ENCODE measurements around the gene GRK7. TPM values are rescaled to one million over a fixed set of nuclear protein-coding genes. Genes with fewer than 3 reads are reported as not detected.

Gene GRK7
- polyA plus RNA-seq, 1 of the 3 experiments (the other 2 are of a cell fraction) = not detected

GRCh38 chr3:141793476-141794260, 30.5 kb downstream of the GRK7 start:
- DNase-seq = no peak
- Histone ChIP-seq H3F3A (replicated peaks; ENCODE audit: insufficient read depth) (no peaks in the 10 kb centered on the region), H3K27me3 (ENCODE audit: insufficient read depth) (no peaks in the 10 kb centered on the region), H3K9me3 (no peaks in the 10 kb centered on the region), H3K4me2 (no peak overlapping the region), H2AFZ (ENCODE audit: low read depth) (no peak overlapping the region), H3K79me2 (ENCODE audit: insufficient read depth) (no peaks in the 10 kb centered on the region), H3K9me2 (no peaks in the 10 kb centered on the region), H3K4me3 (ENCODE audit: low read depth in 2 of 2, low read length in 1 of 2) (no peak overlapping the region), H3K9ac (no peak overlapping the region), H3K27ac (ENCODE audit: low read depth in 2 of 2, low read length in 1 of 2) (no peak overlapping the region), H3K36me3 (replicated peaks in 1 of 2; ENCODE audit: control insufficient read depth in 1 of 2, insufficient read depth in 2 of 2, low read length in 1 of 2) (no peaks in the 10 kb centered on the region), H3K4me1 (ENCODE audit: control insufficient read depth in 1 of 2, insufficient read depth in 2 of 2, low read depth in 1 of 2, low read length in 1 of 2) (peaks cover 0 to 3% of the 10 kb centered on the region in 2 experiments; a peak in 2 of 4 replicates), H4K20me1 (ENCODE audit: insufficient read depth) (no peaks in the 10 kb centered on the region)
- 71% methylated on average over 7 of the region's 8 CpGs for WGBS (ENCODE audit: low lambda C conversion rate)
- CTCF ChIA-PET = interaction anchor here (1.4 kb wide), 1 partner anchor 12 kb away, joined by 3 read pairs; no protein-coding TSS in a partner anchor
- TF ChIP-seq FOXM1 (IDR thresholded peaks at IDR 0.05; ENCODE audit: low read depth) (no peak), YY1 (IDR thresholded peaks at IDR 0.05; ENCODE audit: low read depth) (no peak), ELF1 (IDR thresholded peaks at IDR 0.05) (no peak), MXI1 (IDR thresholded peaks at IDR 0.05; ENCODE audit: low read depth, low read length) (no peak), REST (IDR thresholded peaks at IDR 0.05; ENCODE audit: low read depth, low read length) (no peak), RCOR1 (IDR thresholded peaks at IDR 0.05; ENCODE audit: low read length) (no peak), MAX (IDR thresholded peaks at IDR 0.05; ENCODE audit: low read depth) (no peak)
- POLR2A ChIA-PET = no interaction called here

DNA sequence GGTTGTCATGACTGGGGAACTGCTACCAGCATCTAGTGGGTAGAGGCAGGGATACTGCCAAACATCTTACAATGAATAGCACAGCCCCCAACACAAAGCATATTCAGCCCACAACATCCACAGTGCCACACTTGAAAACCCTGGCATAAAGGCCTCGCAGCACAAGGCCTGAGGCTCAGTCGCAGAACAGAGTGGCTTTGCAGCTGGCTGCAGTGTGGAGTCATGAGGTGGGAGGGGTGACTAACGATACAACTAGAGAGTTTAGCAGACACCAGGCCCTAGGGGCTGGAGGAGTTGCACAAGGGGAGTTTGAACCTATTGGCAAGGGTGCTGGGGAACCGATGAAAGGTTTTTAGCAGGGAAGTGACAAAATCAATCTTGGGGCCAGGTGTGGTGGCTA, 32.1 kb downstream of the GRK7 start:
- H2AFZ ChIP-seq (ENCODE audit: low read depth) = no peak overlapping the region
- WGBS (ENCODE audit: low lambda C conversion rate) = 71% methylated on average over 4 of the region's 4 CpGs
- no peaks in the 10 kb centered on the region for H3K9me2 ChIP-seq
- H3K4me1 ChIP-seq (ENCODE audit: control insufficient read depth in 1 of 2, insufficient read depth in 2 of 2, low read depth in 1 of 2, low read length in 1 of 2) = peaks cover 0 to 3% of the 10 kb centered on the region in 2 experiments; a peak in 2 of 4 replicates
- no peaks in the 10 kb centered on the region for H3K27me3 ChIP-seq (ENCODE audit: insufficient read depth)
- H3K4me3 ChIP-seq (ENCODE audit: low read depth in 2 of 2, low read length in 1 of 2) = no peak overlapping the region
- POLR2A ChIA-PET = no interaction called here
- H3K79me2 ChIP-seq (ENCODE audit: insufficient read depth) = no peaks in the 10 kb centered on the region
- CTCF ChIA-PET = interaction anchor here (1.0 to 1.5 kb wide), 2 partner anchors 46 to 80 kb away, joined by 3 read pairs; no protein-coding TSS in a partner anchor
- DNase-seq = no peak
- no peak overlapping the region for H3K4me2 ChIP-seq
- H3K9me3 ChIP-seq = no peaks in the 10 kb centered on the region
- no peaks in the 10 kb centered on the region for H3K36me3 ChIP-seq (replicated peaks in 1 of 2; ENCODE audit: control insufficient read depth in 1 of 2, insufficient read depth in 2 of 2, low read length in 1 of 2)
- H3F3A ChIP-seq (replicated peaks; ENCODE audit: insufficient read depth) = no peaks in the 10 kb centered on the region
- no peak overlapping the region for H3K27ac ChIP-seq (ENCODE audit: low read depth in 2 of 2, low read length in 1 of 2)
- no peak for TF ChIP-seq RAD21 (IDR thresholded peaks at IDR 0.05; ENCODE audit: low read length)
- TF ChIP-seq TEAD4 (IDR thresholded peaks at IDR 0.05; ENCODE audit: borderline replicate concordance, insufficient read depth) = no peak
- no peak for TF ChIP-seq RCOR1 (IDR thresholded peaks at IDR 0.05; ENCODE audit: low read length)
- TF ChIP-seq GABPA (IDR thresholded peaks at IDR 0.05; ENCODE audit: low read depth) = no peak
- TF ChIP-seq IRF3 (IDR thresholded peaks at IDR 0.05; ENCODE audit: low read depth, low read length) = no peak
- no peak for TF ChIP-seq POLR2AphosphoS5 (IDR thresholded peaks at IDR 0.05; ENCODE audit: low read depth, low read length)
- no peak for TF ChIP-seq SMC3 (IDR thresholded peaks at IDR 0.05; ENCODE audit: low read depth, low read length)
- TF ChIP-seq MAX (IDR thresholded peaks at IDR 0.05; ENCODE audit: low read depth) = no peak
- no peak for TF ChIP-seq MXI1 (IDR thresholded peaks at IDR 0.05; ENCODE audit: low read depth, low read length)
- no peak for TF ChIP-seq USF1 (IDR thresholded peaks at IDR 0.05; ENCODE audit: borderline replicate concordance, low read depth)
- no peak for TF ChIP-seq PBX3 (IDR thresholded peaks at IDR 0.05)
- H4K20me1 ChIP-seq (ENCODE audit: insufficient read depth) = no peaks in the 10 kb centered on the region
- no peak overlapping the region for H3K9ac ChIP-seq
